Gastrocnemius medialis (tissue), 4 donors: Measurements from ENCODE around the gene RNPEP.

Experiments
- POLR2A ChIP-seq, 2 donors: fragments of 450-650 bp; IDR thresholded peaks; one replicate each; pipeline ENCODE4 v1.6.1; 2017; ENCODE audit warnings: antibody characterized with exemption in 2 of 2, mild to moderate bottlenecking in 2 of 2, moderate library complexity in 2 of 2
- TF ChIP-seq, protein P1 (sequence below), 5 experiments: fragments of 450-650 bp in 3 of 5; fragments of 200-600 bp in 2 of 5; sonication (generic) in 2 of 5; IDR thresholded peaks in 4 of 5; conservative IDR thresholded peaks in 1 of 5; 1 replicate in 4 of 5; 2 replicates in 1 of 5; pipeline ENCODE4 v1.5.1; 2016 to 2019; ENCODE audit warnings: antibody characterized with exemption in 5 of 5, mild to moderate bottlenecking in 3 of 5, moderate library complexity in 3 of 5

DNA sequence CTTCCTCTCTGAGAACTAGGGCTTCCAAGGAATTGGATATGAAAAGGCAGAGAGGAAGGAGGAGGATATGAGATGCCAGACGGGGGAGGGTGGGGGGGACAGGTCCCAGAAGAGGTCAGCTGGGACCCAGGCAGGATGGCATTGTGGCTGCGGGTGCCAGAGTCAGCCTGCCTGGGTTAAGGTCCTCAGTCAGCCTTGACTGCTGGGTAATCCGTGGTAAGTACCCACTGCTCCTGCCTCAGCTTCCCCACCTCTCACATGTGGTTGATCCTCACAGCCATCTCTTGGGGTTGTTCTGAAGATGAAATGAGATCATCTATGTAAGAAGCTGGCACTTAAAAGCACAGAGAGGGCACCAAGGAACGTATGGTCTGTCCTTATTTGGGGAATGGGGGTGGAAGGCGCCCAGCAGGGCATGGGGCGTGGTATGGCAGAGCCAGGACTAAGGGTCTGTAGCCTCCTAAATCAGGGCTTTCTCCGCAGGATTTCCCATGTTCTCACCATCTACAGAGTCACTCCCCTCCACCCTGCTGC lies 51.8 kb downstream of the RNPEP start:
- TF ChIP-seq, protein P1, sequence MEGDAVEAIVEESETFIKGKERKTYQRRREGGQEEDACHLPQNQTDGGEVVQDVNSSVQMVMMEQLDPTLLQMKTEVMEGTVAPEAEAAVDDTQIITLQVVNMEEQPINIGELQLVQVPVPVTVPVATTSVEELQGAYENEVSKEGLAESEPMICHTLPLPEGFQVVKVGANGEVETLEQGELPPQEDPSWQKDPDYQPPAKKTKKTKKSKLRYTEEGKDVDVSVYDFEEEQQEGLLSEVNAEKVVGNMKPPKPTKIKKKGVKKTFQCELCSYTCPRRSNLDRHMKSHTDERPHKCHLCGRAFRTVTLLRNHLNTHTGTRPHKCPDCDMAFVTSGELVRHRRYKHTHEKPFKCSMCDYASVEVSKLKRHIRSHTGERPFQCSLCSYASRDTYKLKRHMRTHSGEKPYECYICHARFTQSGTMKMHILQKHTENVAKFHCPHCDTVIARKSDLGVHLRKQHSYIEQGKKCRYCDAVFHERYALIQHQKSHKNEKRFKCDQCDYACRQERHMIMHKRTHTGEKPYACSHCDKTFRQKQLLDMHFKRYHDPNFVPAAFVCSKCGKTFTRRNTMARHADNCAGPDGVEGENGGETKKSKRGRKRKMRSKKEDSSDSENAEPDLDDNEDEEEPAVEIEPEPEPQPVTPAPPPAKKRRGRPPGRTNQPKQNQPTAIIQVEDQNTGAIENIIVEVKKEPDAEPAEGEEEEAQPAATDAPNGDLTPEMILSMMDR (IDR thresholded peaks at IDR 0.05 in 4 of 5, conservative IDR thresholded peaks at IDR 0.05 in 1 of 5): no peak
- no peak for TF ChIP-seq POLR2A (IDR thresholded peaks at IDR 0.05)
